HG02938 (cell line): ENCODE data around the gene FAAP100.

Experiments
- ATAC-seq: cut with Tn5 transposase; IDR thresholded peaks from one replicate; pipeline ENCODE4 v1.9.1; 2021; ENCODE audit warnings: mild to moderate bottlenecking, moderate library complexity; ENCODE audit not compliant: unreplicated experiment

The FAAP100 gene

DNA sequence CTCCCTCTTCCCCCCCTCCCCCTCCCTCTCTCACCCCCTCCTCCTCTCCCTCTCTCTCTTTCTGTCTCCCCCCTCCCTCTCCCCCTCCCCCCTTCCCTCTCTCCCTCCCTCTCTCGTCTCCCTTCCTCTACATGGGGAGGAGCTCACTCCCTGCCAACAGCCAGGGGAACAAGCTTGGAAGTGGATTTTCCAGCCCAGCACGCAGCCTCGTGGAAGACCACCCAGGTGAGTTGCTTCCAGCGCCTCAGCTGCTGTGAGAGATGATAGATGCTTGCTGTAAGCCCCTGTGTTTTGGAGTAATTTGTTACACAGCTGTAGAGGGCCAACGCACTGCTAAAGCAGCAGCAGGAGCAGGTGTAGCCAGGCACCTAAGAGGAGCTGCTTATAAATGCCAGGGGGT, 60.4 kb downstream of the FAAP100 start:
- no peak for ATAC-seq

DNA sequence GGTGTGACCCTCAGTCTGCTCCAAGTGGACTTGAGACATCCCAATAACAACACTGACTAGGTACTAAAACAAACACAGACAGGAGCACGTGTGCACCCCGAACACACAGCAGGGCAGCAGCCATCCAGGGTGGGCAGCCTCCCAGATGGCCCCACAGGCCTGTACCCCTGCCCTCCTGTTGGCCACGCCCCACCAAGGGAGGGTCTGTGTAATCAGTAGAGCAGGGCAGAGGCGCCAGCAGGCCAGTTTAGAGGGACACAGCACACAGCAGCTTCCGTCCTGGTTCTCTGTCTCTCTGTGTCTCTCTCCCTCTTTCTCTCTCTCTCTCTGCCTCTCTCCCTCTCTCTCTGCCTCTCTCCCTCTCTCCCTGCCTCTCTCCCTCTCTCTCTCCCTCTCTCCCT, 61.0 kb downstream of the FAAP100 start:
- ATAC-seq = no peak

DNA sequence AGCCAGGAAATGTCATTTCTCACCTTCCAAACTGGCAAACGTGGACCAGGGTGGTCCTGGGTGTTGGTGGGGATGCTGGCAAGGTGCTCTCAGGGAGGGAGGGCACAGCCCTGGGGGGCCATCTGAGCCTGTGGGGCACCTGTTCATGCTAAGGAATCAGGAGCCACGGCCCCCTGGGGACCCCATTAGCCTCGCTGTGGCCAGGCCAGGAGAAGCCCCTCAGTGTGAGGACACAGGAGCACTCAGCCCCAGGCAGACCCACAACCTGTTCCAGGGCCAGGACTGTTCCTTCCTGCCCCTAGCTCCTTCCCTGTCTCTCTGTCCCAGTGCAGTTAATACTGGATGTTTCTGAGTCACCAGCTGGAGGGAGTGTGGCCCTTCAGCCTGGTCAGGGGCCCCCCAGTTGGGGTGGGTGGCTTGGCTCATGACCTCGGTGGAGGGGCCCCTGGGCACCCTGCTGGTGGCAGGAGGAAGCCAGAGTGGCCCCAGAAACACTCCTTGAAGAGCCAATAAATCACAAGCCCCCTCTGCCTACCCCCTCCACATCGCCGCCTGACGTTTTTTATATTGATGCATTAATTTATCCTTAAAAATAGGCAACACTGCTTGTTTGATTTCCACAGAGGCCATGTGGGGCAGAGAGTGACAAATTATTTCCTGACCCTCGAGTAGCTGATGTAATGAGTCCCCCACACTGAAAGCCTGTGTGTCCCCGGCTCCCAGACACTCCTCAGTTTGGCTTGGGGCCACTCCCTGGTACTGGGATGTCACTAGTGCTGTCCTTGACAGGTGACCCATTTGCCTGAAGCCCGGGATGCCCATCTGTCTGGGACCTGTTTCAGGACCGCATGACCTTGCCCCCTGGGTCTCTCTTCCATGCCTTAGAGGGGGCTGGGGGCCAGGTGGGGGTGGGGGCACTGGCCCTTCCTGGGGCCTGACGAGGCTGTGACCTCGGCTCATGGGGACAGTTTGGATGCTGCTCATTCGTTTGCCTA, 61.9 kb downstream of the FAAP100 start:
- no peak for ATAC-seq
